NCI-H82 (cell line): ENCODE data around the gene SMPDL3A.
"Not testable (repeated sequence)": the region's sequence is repeated elsewhere in the genome, so short reads cannot be mapped to it uniquely, and the experiment has no call there.

Experiments
- DNase-seq: peaks from one replicate; lab custom pipeline; 2025; lab: John Stamatoyannopoulos, UW

Gene SMPDL3A, protein sequence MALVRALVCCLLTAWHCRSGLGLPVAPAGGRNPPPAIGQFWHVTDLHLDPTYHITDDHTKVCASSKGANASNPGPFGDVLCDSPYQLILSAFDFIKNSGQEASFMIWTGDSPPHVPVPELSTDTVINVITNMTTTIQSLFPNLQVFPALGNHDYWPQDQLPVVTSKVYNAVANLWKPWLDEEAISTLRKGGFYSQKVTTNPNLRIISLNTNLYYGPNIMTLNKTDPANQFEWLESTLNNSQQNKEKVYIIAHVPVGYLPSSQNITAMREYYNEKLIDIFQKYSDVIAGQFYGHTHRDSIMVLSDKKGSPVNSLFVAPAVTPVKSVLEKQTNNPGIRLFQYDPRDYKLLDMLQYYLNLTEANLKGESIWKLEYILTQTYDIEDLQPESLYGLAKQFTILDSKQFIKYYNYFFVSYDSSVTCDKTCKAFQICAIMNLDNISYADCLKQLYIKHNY

DNA sequence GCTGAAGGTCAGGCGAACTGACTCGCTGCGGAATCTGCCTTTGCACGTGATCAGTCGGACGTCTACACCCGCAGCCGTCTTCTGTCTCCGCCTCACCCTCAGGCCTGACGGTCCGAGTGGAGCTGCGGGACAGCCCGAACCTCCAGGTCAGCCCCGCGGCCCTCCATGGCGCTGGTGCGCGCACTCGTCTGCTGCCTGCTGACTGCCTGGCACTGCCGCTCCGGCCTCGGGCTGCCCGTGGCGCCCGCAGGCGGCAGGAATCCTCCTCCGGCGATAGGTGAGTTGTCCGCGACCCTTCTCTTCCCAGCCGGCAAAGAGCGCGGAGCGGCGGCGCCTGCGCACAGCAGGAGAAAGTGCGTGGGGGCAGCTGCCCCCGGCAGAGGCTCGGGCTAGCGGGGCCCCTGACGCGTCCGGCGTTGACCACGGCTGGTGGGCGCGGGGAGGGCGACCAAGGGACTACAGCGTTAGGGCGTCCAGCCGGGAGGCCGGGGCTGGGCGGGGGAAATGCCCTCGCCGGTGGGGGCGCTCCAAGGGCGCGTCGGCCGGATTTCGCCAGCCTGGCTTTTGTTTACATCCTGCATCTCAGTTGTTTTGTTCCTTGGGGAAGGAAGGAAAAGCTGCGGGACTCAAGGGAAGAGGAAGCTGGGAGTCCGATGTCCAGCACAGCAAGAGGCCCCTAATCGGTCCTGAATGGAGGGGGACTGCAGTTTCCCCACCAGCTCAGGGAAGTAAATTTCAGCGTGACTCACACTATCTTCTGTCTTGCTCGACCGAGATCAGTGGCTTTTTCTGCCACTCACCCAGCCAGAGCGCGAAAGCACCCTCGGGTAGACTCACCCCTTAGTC, at the start of gene SMPDL3A:
TSS of gene SMPDL3A (plus strand) at position 77 of the 846 bp plus-strand sequence. CDS start at position 166, 89 bp downstream.
- peak; percentile 89 for DNase-seq

DNA sequence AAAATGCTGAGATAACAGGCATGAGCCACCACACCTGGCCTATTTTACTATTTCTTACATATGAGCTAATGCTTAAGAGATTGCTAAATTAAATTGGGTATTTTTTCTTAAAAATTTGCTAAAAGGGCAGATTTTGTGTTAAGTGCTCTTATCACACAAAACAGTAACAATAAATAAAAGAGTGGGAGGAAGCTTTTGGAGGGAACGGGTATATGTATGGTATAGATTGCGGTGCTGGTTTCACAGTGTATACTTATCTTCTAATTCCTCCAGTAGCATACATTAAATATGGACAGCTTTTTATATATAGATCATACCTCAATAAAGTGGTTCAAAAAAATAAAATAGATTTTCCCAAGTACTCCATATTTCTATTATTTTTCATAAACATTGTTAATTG, 49.0 kb upstream of the SMPDL3A start:
- DNase-seq, result no peak

DNA sequence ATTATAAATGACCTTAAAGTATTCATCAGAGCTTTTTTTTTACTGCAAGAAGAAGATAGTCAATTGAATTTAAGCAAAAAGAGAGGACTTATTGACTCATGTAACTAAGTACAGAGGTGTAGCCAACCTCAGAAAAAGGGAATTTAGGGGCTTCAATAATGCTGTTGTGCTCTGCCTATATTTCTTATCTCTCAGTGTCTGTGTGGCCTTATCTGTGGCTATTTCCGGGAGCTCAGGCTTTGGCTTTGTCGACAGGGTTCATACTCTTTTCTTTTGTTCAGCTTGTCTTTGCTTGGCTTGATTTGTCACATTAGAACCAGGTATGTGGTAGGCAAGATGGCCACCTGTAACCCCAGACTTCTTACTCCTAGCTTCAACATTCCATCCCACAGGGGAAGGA, 48.1 kb upstream of the SMPDL3A start:
- no peak for DNase-seq

DNA sequence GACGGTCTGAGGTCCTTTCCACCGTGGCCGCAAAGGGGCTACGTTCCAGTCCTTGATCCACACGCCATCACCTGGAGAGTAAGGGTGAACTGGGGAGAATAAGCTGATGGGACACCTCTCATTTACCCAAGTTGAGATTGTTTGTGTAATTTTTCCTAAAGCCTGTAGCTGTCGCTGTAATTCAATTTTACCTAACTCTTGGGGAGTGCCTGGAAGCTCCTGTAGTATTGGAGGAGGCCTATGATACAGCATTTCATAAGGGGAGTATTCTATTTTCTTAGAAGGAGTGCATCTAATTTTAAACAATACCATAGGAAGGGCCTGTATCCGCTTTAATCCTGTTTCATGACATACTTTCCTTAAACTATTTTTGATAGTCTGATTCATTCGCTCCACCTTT, 44.8 kb upstream of the SMPDL3A start:
- peak; percentile 11 for DNase-seq

DNA sequence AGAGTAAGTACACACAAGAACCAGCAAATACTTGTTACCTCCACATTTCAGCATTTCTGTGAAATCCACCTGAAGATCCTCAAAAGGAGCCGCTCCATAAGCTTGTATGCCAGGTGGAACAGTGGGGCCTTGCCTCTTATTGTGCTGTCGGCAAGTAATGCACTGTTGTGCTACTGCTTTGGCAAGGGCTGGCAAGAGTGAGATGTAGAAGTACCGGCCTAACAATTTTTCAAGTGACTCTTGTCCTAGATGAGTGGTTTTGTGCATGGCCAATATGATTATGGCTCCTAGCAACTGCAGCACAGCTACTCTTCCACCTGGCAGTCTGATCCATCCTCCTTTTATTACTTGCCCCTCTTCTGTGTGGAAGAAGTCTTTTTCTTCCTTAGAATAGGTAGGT, 44.2 kb upstream of the SMPDL3A start:
- not testable (repeated sequence) for DNase-seq

DNA sequence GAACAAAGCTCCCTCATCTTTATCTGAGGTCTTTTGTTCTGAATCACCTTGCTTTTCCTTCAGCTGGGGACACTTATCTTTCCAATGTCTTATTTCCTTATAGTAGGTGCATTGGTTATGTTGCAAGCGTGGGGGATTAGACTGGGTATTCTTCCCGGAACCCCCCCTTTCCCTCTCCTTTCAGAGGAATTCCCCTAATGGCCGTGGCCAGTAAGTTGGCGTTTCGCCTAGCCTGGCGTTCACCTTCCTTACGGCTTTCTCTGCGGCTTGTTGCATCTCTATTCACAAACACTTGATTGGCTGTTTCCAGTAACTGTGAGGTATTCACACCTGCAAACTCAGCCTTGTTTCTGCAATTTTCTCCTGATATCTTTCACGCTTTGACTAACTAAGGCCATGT, 42.4 kb upstream of the SMPDL3A start:
- no peak for DNase-seq

DNA sequence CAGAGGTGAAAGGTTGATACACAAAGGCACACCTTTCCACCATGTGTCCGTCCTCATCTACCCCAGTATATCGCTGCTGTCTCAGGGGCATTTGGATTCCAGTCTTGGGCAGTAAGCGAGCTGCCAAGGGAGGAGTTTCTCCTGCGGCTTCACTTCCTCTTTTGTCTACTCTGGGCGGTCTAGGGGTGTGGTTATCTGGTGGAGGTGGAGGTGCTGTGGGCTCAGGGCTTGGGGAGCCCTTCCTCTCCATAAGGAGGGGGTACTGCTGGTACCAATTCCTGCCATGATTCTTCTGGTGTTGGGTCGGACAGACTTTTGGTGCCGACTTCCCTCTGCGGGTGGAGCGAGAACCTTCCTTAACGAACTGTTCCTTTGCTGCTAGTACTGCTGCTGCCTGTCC, 41.5 kb upstream of the SMPDL3A start:
- no peak for DNase-seq

DNA sequence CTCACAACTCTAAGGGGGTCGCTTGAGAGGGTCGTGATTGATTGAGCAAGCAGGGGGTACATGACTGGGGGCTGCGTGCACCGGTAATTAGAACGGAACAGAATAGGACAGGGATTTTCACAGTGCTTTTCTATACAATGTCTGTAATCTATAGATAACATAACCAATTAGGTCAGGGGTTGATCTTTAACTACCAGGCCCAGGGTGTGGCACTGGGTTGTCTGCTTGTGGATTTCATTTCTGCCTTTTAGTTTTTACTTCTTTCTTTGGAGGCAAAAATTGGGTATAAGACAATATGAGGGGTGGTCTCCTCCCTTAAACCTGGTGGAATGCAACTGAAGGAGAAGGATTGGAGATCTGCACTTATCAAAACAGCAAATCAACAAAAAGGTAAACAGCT, 40.1 kb upstream of the SMPDL3A start:
- DNase-seq, result not testable (repeated sequence)

DNA sequence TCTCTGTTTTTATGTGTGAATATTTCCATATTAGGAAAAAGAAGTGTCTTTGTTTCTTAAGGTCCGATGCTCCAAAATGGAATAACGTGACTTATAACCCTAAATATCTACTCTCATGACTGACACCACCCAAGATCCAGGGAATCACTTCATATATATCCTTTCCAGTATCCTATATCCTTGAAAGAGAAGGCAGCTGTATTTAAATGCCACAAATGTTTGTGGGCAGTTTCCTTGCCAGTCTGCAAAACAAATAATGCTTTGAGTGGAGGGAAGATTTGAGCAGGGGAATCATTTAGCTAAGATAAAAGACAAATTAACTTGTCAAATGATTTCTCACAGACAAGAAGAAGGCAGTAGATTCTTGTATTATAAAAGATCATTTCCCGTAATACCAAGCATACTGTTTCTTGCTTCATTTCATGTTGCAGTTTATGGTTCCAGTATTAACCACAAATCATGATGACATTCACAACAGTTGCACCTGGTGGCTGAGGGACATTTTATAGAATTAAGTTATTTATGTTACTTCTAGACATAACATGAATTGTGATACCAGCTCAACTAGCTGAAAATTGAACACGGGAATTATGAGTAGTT, 39.5 kb upstream of the SMPDL3A start:
- no peak for DNase-seq

DNA sequence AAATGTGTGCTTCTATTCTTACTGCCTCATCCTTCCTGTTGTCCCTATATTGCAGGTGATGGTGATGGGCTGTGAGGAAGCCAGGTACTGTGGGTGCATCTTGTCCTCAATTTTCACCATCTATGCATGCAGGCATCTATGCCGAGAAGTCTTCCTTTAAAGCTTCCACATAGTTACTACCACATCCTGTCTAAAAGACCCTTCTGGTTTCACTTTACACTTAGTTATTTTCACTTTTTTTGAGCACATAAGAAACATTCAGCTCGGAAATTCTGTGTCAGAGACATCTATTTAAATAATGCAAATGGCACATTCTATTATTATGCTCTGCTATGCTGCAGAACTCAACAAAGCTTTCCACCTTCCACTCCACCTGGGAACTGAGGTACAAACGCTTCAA, 37.7 kb upstream of the SMPDL3A start:
- no peak for DNase-seq

DNA sequence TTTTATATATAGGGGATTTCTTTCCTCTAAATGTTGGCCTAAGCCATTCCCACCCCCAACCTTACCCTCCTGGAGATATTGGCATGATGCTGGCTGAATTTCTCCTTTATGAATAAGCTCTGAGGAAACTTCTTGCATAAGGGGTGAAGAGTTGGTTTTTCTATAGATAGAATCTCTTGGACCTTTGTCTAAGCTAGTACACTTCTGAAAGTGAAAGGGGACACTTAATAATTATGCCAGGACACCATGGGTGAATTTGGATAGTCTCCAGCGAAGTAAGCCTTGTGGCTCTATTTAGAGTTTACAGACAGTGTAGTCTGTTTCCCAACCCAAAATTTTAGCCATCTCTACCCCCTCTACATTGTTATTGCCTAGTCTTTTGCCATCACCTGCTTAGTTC, 36.6 kb upstream of the SMPDL3A start:
- no peak for DNase-seq

DNA sequence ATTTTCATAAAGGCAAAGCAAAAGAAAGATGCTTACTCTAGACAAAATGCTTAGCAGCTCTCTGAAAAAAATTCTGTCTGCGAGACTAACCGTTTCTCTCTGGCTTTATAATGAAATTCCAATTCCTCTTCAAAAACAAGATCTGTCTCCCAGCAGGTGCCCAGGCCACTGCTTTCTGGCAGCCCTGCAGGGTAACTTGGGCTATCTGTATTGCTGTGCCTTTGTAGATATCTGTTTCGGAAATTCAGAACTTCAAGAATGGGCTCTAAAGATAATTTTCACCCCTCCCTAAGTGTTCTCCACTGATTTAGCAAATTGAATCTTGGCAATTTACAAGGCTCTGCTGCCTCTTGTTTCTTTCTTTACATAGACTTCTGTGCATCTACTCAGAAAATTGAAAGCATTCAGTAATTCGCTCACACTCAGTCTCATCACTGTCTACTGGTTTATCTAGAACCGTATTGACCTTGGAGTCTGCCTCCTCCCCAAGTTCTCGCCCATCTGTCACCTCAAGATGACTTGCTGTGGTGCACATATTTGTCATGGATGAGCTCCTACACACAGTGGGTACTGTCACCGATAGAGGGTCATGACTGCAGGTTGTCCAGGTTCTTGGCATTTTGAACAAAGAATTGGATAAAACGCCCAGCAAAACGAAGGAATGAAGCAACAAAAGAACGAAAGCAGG, 35.9 kb upstream of the SMPDL3A start:
- DNase-seq, result no peak

DNA sequence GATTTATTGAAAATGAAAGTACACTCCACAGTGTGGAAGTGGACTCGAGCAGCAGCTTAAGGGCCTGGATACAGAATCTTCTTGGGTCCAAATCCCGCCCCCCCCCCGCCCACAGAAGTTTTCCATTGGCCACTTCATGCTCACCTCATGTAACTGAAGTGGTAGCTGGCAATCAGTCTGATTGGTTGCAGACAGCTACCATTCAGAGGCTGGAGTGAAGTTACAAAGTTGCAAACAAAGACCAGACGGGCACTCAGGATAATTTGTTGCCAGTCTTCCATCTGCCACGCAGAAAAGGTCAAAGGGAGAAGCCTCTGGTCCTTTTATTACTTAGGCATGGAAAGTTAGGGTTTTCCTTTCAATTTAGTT, 35.4 kb upstream of the SMPDL3A start:
- no peak for DNase-seq

DNA sequence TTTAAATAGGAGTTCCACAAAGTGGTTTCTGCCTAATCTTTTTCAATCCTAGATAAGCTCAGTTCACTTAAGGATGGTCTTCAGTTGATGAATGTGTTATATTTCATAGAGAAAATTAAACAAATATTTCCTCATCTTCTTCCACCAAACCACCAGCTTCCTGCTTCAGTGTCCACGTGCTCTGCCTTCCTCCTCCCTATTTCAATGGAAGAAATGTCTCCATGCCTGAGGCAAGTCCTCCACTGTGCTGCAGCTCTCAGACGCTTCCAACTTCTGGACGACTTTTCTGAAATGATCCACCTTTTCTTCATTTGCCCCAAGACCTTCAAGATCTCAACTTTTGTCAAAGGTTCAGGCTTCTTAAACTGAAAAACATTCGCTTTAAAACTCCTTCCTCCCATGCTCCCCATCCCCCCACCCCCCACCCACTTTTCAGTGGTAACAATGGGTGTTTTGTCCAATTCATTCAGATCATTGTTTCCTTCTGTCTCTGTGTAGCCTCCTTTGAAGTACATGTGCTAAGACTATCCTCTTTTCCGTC, 34.8 kb upstream of the SMPDL3A start:
- no peak for DNase-seq

DNA sequence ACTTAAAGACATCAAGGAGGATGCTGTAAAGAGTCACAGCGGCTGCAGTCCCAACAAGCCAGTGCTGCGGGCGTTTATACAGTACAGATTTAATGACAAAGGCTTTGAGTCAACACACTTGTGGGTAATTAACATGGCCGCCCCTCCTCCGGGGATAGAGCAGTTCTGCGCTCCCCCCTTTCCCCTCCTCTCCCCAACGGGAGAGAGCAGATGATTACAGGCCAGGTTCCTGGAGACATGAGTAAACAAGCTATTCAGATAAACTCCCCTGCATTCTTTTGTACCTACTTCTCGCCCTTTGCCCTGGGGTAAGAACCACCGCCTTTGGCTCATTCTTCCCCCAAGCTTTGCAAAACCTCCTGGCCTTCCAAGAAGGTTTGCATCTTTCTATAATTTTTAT, 33.2 kb upstream of the SMPDL3A start:
- no peak for DNase-seq

DNA sequence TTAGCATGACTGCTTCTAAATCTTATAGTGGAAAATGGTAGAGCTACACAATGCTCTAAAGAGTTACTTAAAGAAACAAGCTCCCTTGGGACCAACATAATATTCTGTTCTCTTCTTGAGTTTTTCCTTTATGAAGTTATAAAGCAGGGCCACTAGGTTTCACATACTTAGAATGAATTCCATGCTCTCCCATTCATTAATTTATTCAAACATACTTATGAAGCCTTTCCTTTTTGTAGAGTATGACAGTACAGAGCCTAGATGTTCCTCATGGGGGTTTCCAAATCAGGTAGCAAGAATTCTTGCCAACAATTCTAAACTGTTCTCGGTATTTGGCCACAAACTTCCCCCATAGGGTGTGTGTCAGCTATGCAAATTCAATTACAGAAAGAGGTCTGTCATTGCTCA, 30.1 kb upstream of the SMPDL3A start:
- no peak for DNase-seq

DNA sequence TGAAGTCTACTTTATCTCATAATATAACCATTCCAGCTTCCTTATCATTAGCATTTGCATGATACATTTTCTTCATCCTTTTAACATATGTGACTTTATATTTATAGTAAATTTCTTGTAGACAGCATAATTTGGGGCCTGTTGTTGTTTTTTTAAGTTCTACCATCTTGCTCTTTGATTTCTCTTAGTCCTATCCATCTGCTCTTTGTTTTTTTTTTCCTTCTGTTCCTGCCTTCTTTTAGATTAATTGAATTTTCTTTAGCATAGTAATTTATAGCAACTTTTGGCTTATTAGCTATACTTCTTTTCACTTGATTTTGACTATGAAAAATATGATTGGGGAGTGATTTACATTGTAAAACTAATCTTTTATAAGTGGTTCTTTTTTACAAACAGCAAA, 28.7 kb upstream of the SMPDL3A start:
- DNase-seq, result no peak

DNA sequence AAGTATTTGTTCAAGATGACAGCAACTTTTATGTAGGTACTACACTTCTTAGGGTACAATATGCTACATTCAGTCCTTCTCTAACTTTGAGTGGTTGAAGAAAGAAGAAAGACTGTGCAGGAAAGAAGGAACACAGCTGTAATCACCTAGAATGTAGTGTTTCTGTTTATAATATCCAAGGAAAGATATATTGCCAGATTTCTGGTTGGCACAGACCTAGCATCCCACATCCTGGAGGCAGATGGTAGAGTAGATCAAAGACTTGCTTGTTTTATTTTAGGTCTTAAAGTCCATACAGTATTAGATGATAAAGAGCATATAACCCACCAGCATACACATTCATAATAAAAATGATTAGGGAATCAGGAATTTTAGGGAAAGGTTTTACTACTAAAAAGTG, 22.8 kb upstream of the SMPDL3A start:
- no peak for DNase-seq

DNA sequence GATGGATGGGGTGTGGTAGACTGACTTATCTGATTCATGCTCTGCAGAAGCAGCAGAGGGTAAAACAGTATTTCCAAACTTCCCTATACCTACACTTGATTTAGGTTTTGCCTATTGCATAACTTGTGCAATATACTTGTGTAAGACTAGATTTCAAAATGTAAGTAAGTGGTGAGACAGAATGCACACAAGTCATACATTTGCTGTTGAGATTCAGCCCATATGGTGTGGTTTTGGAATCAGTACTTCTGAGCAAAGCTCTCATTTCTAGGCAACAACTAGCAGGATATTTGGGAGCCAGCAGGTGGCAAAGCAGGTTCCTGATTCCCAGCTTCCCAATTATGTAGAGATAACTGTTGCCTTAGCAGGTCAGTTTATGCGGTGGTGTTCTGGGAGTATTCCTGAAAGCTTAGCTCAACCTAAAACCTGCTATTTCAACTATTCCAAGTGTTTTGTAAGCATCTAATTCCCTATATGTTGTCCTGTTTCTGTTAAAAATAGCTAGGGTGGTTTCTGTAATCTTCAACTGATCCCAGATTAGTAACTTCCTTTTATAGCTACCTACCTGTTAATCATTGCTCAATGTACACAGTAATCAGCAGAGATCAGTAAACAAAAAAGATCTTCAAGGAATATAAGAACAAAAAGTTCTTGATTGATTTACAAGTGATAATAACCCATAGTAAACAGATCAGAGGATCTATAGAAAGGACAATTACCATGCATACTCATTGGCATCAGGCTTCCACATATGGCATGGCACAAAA, 18.0 kb upstream of the SMPDL3A start:
- DNase-seq, result peak; percentile 43

DNA sequence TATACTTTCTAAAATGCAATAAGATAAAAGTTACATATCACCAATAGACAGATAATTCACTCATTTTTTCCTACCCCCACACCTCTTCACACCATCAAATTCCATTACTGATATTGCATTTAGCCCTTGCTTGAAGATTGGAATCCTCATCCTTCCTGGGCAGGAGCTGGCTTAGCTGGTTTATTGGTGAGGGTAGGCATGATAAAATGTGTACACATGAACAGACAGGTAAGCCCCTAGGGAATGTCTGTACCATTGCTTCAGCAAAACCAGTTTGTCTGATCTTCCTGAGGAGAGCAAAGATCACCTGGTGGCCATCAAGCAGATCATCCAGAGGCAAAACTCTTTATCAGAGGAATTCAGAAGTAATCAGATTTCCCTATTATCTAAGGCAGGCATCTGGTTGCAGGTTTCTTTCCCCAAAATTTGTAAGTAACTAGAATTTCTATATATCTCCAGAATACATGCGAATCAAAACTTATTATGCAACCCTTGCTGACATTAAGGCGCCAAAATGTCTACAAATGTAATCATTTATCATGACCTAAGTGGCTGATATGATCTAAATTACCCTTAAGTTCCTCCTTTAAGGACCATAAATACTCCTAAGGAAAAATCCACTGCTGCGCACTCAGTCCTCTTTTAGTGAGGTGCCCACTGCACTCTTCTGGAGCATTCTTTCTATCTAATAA, 16.2 kb upstream of the SMPDL3A start:
- no peak for DNase-seq

DNA sequence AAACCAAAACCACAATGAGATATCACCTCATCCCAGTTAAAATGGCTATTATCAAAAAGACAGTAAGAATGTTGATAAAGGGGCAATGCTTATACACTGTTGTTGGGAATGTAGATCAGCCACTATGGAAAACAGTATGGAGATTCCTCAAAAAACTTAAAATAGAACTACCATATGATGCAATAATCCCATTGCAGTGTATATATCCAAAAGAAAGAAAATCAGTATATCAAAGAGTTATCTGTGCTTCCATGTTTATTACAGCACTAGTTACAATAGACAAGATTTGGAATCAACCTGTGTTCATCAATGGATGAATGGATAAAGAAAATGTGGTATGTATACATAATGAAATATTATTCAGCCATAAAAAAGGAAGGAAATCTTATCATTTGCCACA, 13.1 kb upstream of the SMPDL3A start:
- no peak for DNase-seq
